ENCODE data around the gene UQCRC1.

Gene UQCRC1

DNA sequence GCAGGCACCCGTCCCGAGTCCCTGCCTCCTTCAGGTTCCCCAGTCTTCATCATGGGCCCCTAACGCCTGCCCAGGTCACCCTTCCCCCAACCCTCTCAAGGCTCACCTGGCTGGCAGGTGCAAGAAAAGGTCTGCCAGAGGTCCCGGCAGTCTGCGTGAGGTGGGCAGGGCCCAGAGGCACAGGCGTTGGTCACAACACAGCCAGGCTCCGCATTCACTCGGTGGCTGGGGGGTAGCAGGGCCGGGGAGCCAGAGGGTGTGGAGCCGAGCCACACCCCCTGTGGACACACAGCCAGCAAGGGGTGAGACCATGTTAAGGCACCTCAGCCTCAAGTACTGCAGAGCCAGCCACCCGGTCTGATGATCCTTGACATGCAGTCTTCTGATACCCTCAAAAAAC is 42.3 kb upstream of the UQCRC1 start:
- H4K20me1 ChIP-seq (ENCODE audit: control insufficient read depth, insufficient read depth, low read depth, low read length): no peaks in the 10 kb centered on the region
- peaks cover 31% of the 10 kb centered on the region for H3K4me1 ChIP-seq (ENCODE audit: control insufficient read depth, low read length)
- H3K27ac ChIP-seq (ENCODE audit: low read depth, low read length): no peak overlapping the region
- no peaks in the 10 kb centered on the region for H3K79me2 ChIP-seq (ENCODE audit: control insufficient read depth, low read length)
- no peak overlapping the region for H3K4me2 ChIP-seq (ENCODE audit: low read length)
- no peaks in the 10 kb centered on the region for H3F3A ChIP-seq (ENCODE audit: control insufficient read depth, insufficient read depth)
- no peaks in the 10 kb centered on the region for H3K36me3 ChIP-seq (ENCODE audit: control insufficient read depth, low read length)
- H3K9me3 ChIP-seq (ENCODE audit: control insufficient read depth, insufficient read depth, low read length): no peaks in the 10 kb centered on the region
- TF ChIP-seq EZH2phosphoT487 (IDR thresholded peaks at IDR 0.05; ENCODE audit: borderline replicate concordance, low read length): no peak
- TF ChIP-seq, protein P1, sequence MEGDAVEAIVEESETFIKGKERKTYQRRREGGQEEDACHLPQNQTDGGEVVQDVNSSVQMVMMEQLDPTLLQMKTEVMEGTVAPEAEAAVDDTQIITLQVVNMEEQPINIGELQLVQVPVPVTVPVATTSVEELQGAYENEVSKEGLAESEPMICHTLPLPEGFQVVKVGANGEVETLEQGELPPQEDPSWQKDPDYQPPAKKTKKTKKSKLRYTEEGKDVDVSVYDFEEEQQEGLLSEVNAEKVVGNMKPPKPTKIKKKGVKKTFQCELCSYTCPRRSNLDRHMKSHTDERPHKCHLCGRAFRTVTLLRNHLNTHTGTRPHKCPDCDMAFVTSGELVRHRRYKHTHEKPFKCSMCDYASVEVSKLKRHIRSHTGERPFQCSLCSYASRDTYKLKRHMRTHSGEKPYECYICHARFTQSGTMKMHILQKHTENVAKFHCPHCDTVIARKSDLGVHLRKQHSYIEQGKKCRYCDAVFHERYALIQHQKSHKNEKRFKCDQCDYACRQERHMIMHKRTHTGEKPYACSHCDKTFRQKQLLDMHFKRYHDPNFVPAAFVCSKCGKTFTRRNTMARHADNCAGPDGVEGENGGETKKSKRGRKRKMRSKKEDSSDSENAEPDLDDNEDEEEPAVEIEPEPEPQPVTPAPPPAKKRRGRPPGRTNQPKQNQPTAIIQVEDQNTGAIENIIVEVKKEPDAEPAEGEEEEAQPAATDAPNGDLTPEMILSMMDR (IDR thresholded peaks at IDR 0.05; ENCODE audit: low read depth, low read length, poor library complexity, severe bottlenecking): no peak
- no peaks in the 10 kb centered on the region for H3K27me3 ChIP-seq (ENCODE audit: control insufficient read depth, low read length)
- H3K9me2 ChIP-seq (replicated peaks; ENCODE audit: control insufficient read depth, low read length): no peaks in the 10 kb centered on the region
- H3K4me3 ChIP-seq (ENCODE audit: low read length): no peak overlapping the region

DNA sequence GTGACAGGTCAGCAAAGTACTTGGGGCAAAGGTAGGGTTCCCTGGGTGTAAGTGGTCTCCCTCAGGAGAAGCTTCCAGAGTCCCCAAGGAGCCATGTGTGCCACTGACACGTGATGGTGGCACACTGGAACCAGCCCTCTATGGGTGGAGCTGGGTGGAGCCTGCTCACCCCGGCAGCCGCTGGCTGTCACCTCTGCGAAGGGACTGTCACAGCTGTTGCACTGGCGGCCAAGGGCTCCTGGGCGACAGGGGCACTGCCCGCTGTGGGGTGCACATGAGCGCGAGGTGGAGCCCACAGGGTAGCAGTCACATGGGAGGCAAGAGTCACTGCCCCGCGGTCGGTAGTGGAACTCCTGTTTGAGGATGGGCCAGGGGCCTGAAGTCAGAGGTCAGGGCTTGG is 41.3 kb upstream of the UQCRC1 start:
- H3K9me2 ChIP-seq (replicated peaks; ENCODE audit: control insufficient read depth, low read length): no peaks in the 10 kb centered on the region
- H3K4me1 ChIP-seq (ENCODE audit: control insufficient read depth, low read length): peaks cover 23% of the 10 kb centered on the region
- H3F3A ChIP-seq (ENCODE audit: control insufficient read depth, insufficient read depth): no peaks in the 10 kb centered on the region
- no peaks in the 10 kb centered on the region for H3K9me3 ChIP-seq (ENCODE audit: control insufficient read depth, insufficient read depth, low read length)
- no peaks in the 10 kb centered on the region for H3K36me3 ChIP-seq (ENCODE audit: control insufficient read depth, low read length)
- TF ChIP-seq, protein P1 (IDR thresholded peaks at IDR 0.05; ENCODE audit: low read depth, low read length, poor library complexity, severe bottlenecking): no peak
- no peak for TF ChIP-seq EZH2phosphoT487 (IDR thresholded peaks at IDR 0.05; ENCODE audit: borderline replicate concordance, low read length)
- H3K27me3 ChIP-seq (ENCODE audit: control insufficient read depth, low read length): no peaks in the 10 kb centered on the region
- no peak overlapping the region for H3K27ac ChIP-seq (ENCODE audit: low read depth, low read length)
- no peak overlapping the region for H3K4me2 ChIP-seq (ENCODE audit: low read length)
- H3K4me3 ChIP-seq (ENCODE audit: low read length): no peak overlapping the region
- H4K20me1 ChIP-seq (ENCODE audit: control insufficient read depth, insufficient read depth, low read depth, low read length): no peaks in the 10 kb centered on the region
- H3K79me2 ChIP-seq (ENCODE audit: control insufficient read depth, low read length): no peaks in the 10 kb centered on the region

DNA sequence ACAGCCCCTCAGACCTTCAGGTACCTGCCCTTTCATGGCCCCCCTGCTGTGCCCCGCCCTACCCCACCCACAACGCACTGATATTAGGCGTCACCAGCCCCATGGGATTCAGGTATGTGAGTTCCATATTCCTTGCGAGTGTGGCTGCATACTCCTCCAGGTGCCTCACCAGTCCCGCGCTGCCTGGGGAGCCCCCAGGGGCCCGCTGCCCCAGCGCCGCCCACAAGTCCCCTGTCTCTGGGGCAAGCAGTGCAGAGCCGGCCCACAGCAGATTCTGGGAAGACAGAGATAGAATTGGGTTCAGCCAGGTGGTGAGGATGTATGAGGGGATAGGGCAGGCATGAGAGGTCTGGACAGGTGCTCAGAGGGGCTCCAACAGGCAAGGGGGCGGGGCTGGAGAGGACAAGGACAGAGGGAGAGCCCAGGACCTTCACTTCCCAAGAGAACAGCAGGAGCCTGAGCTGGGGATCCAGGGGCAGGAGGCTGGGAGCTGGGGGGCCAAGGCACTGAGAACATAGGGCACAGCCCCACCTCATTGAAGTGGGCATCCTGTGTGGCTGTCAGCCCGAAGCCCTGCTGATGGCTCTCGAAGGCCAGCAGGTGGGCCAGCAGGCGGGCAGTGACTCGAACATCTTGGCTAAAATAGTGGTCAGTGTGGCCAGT is 38.9 kb upstream of the UQCRC1 start:
- H3K9me2 ChIP-seq (replicated peaks; ENCODE audit: control insufficient read depth, low read length): no peaks in the 10 kb centered on the region
- no peaks in the 10 kb centered on the region for H3K9me3 ChIP-seq (ENCODE audit: control insufficient read depth, insufficient read depth, low read length)
- H3K27ac ChIP-seq (ENCODE audit: low read depth, low read length): no peak overlapping the region
- H3K79me2 ChIP-seq (ENCODE audit: control insufficient read depth, low read length): no peaks in the 10 kb centered on the region
- no peaks in the 10 kb centered on the region for H4K20me1 ChIP-seq (ENCODE audit: control insufficient read depth, insufficient read depth, low read depth, low read length)
- no peaks in the 10 kb centered on the region for H3K36me3 ChIP-seq (ENCODE audit: control insufficient read depth, low read length)
- H3F3A ChIP-seq (ENCODE audit: control insufficient read depth, insufficient read depth): no peaks in the 10 kb centered on the region
- H3K27me3 ChIP-seq (ENCODE audit: control insufficient read depth, low read length): no peaks in the 10 kb centered on the region
- TF ChIP-seq EZH2phosphoT487 (IDR thresholded peaks at IDR 0.05; ENCODE audit: borderline replicate concordance, low read length): no peak
- TF ChIP-seq, protein P1 (IDR thresholded peaks at IDR 0.05; ENCODE audit: low read depth, low read length, poor library complexity, severe bottlenecking): no peak
- no peak overlapping the region for H3K4me3 ChIP-seq (ENCODE audit: low read length)
- peaks cover 5% of the 10 kb centered on the region for H3K4me1 ChIP-seq (ENCODE audit: control insufficient read depth, low read length)
- H3K4me2 ChIP-seq (ENCODE audit: low read length): no peak overlapping the region
